ENCODE data around the gene ALPL. TPM values are rescaled to one million over a fixed set of nuclear protein-coding genes. Genes with fewer than 3 reads are reported as not detected.
"Not testable (repeated sequence)": the region's sequence is repeated elsewhere in the genome, so short reads cannot be mapped to it uniquely, and the experiment has no call there.

ALPL gene
- polyA plus RNA-seq, 2 of the 4 experiments (the other 2 are of a cell fraction), result 0.06 to 0.31 TPM

GRCh38 chr1:21518774-21519455 lies 9.7 kb downstream of the ALPL start:
- ChIA-PET POLR2A (no interaction called here), CTCF (interaction anchor here (1.7 to 4.1 kb wide), 2 partner anchors 10 to 11 kb away, joined by 7 to 20 read pairs; partner anchors contain the start of gene ALPL)
- no peak overlapping the region for H3K4me2 ChIP-seq
- H3K4me1 ChIP-seq, result no peaks in the 10 kb centered on the region
- no peak for DNase-seq (ENCODE audit: low read depth in 1 of 2, low spot score in 1 of 2)
- 87% methylated on average over 16 of the region's 16 CpGs for WGBS (ENCODE audit: missing lambda C conversion rate)
- H3K4me3 ChIP-seq, result no peak overlapping the region
- H3K9me3 ChIP-seq, result no peaks in the 10 kb centered on the region
- ATAC-seq, result no peak
- FAIRE-seq, result no peak
- no peak overlapping the region for H3K27ac ChIP-seq
- TF ChIP-seq CHD4 (IDR thresholded peaks at IDR 0.05; ENCODE audit: borderline replicate concordance) (no peak), CTCF (IDR thresholded peaks at IDR 0.05) (no peak), ZC3H11A (IDR thresholded peaks at IDR 0.05) (no peak), HEYL (CRISPR knock-in tag; IDR thresholded peaks at IDR 0.05) (no peak), USF2 (IDR thresholded peaks at IDR 0.05) (no peak), POLR2A (IDR thresholded peaks at IDR 0.05; ENCODE audit: low read length) (no peak), JUNB (IDR thresholded peaks at IDR 0.05) (no peak), KDM5A (IDR thresholded peaks at IDR 0.05) (no peak), ZNF302 (CRISPR knock-in tag; IDR thresholded peaks at IDR 0.05) (no peak), RAD21 (conservative IDR thresholded peaks at IDR 0.05 in 1 of 2, IDR thresholded peaks at IDR 0.05 in 1 of 2) (no peak), RFX5 (IDR thresholded peaks at IDR 0.05) (no peak), PBX3 (IDR thresholded peaks at IDR 0.05) (no peak), POLR2AphosphoS2 (conservative IDR thresholded peaks at IDR 0.05; ENCODE audit: low read length) (no peak), KDM1A (IDR thresholded peaks at IDR 0.05; ENCODE audit: low read depth) (no peak), PHF8 (IDR thresholded peaks at IDR 0.05; ENCODE audit: borderline replicate concordance, low read depth) (no peak), HES2 (IDR thresholded peaks at IDR 0.05) (no peak)

- H3K27ac ChIP-seq; H3K4me3 ChIP-seq; H3K9me3 ChIP-seq; ATAC-seq; H3K4me1 ChIP-seq; H3K4me2 ChIP-seq; POLR2A ChIA-PET; DNase-seq (ENCODE audit: low read depth in 1 of 2, low spot score in 1 of 2); FAIRE-seq: not testable (repeated sequence)
- 84% methylated on average over 11 of the region's 11 CpGs for WGBS (ENCODE audit: missing lambda C conversion rate)
- CTCF ChIA-PET, result interaction anchor here (1.7 to 4.1 kb wide), 3 partner anchors 9 to 15 kb away, joined by 7 to 20 read pairs (median 10); partner anchors contain the start of gene ALPL
Observed at GRCh38 chr1:21519486-21520070, 10.4 kb downstream of the ALPL start.

GRCh38 chr1:21520899-21521716 lies 11.9 kb downstream of the ALPL start:
- no peak overlapping the region for H3K4me3 ChIP-seq
- H3K4me2 ChIP-seq, result no peak overlapping the region
- WGBS (ENCODE audit: missing lambda C conversion rate), result 88% methylated on average over 15 of the region's 16 CpGs
- POLR2A ChIA-PET, result no interaction called here
- FAIRE-seq (no peak), ATAC-seq (no peak), DNase-seq (ENCODE audit: low read depth in 1 of 2, low spot score in 1 of 2) (no peak)
- CTCF ChIA-PET, result interaction anchor here (0.6 to 2.4 kb wide), 4 partner anchors 13 to 584 kb away, joined by 3 to 10 read pairs (median 4); no protein-coding TSS in a partner anchor
- H3K27ac ChIP-seq, result no peak overlapping the region
- H3K4me1 ChIP-seq, result no peaks in the 10 kb centered on the region
- H3K9me3 ChIP-seq, result no peaks in the 10 kb centered on the region
- TF ChIP-seq TFCP2L1 (CRISPR knock-in tag; IDR thresholded peaks at IDR 0.05) (no peak), ZSCAN20 (CRISPR knock-in tag; IDR thresholded peaks at IDR 0.05) (no peak), RAD21 (conservative IDR thresholded peaks at IDR 0.05 in 1 of 2, IDR thresholded peaks at IDR 0.05 in 1 of 2) (no peak), SMC3 (IDR thresholded peaks at IDR 0.05) (no peak), FOXS1 (CRISPR knock-in tag; IDR thresholded peaks at IDR 0.05) (no peak), CBX2 (IDR thresholded peaks at IDR 0.05; ENCODE audit: borderline replicate concordance, low read depth) (no peak), HOXA7 (CRISPR knock-in tag; IDR thresholded peaks at IDR 0.05) (no peak), E2F6 (IDR thresholded peaks at IDR 0.05; ENCODE audit: borderline replicate concordance, low read depth) (no peak)

Measured in A549 (cell line).